ENCODE results near the gene TASP1.

- TF ChIP-seq TARDBP (IDR thresholded peaks at IDR 0.05) (no peak), SUZ12 (IDR thresholded peaks at IDR 0.05) (no peak), PKNOX1 (IDR thresholded peaks at IDR 0.05) (no peak), LEF1 (IDR thresholded peaks at IDR 0.05; ENCODE audit: borderline replicate concordance) (no peak), HDGF (IDR thresholded peaks at IDR 0.05; ENCODE audit: borderline replicate concordance) (no peak)
Measured at GRCh38 chr20:13554076-13554475, 84.7 kb downstream of the TASP1 start.

Measured in HEK293T (cell line).